Measurements from ENCODE around the gene SNAPC4.

The SNAPC4 gene

DNA sequence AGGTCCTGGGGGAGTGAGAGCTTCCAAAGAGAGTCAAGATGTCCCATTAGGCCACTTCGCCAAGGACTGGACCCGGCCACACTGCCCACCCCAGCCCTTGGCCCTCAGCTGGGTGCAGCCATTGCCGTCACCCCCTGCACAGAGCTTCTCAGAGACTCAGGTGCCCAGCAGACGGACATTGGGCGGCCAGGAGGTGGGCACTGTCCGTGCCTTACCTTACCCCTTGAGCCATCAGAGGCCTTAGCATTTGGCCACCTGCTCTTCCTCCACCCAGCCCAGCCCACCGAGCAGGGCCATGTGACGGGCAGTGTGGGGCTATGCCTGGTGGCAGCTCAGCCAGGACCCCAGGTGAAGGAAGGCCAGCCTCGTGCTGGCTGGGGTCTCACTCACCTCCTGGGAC, 33.1 kb downstream of the SNAPC4 start:
- no peak for ATAC-seq (ENCODE audit: low read depth)
- DNase-seq (ENCODE audit: low spot score): no peak
- Histone ChIP-seq H3K27ac (ENCODE audit: poor library complexity, severe bottlenecking) (no peak overlapping the region), H3K4me1 (ENCODE audit: insufficient read depth, poor library complexity, severe bottlenecking) (no peaks in the 10 kb centered on the region), H3K9me3 (ENCODE audit: severe bottlenecking) (no peaks in the 10 kb centered on the region), H3K36me3 (ENCODE audit: low read depth) (no peaks in the 10 kb centered on the region), H3K4me3 (ENCODE audit: severe bottlenecking) (no peak overlapping the region), H3K27me3 (ENCODE audit: insufficient read depth, poor library complexity, severe bottlenecking) (no peaks in the 10 kb centered on the region)
- TF ChIP-seq, protein P1, sequence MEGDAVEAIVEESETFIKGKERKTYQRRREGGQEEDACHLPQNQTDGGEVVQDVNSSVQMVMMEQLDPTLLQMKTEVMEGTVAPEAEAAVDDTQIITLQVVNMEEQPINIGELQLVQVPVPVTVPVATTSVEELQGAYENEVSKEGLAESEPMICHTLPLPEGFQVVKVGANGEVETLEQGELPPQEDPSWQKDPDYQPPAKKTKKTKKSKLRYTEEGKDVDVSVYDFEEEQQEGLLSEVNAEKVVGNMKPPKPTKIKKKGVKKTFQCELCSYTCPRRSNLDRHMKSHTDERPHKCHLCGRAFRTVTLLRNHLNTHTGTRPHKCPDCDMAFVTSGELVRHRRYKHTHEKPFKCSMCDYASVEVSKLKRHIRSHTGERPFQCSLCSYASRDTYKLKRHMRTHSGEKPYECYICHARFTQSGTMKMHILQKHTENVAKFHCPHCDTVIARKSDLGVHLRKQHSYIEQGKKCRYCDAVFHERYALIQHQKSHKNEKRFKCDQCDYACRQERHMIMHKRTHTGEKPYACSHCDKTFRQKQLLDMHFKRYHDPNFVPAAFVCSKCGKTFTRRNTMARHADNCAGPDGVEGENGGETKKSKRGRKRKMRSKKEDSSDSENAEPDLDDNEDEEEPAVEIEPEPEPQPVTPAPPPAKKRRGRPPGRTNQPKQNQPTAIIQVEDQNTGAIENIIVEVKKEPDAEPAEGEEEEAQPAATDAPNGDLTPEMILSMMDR (IDR thresholded peaks at IDR 0.05; ENCODE audit: poor library complexity, severe bottlenecking): no peak

DNA sequence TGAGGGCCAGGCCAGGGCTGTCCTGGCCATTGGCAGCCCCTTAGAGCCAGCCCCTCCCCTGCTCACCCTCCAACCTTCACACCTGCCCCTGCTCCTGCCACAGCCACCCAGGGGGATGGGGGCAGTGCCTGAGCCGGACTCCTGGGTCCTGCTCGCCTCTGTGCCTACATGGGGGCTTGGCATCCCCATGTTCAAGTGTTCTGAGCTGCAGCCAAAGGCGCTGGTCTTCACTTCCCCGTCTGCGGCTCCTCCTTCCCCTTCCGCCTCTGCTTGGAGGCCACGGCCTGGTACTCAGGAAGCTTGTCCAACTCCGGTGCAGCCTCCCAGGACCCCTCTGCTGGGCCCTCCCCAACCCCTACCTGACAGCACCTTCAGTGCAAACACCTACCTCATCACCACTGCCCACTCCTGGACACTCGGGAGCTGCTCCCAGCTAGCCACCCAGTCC, 34.2 kb downstream of the SNAPC4 start:
- ATAC-seq (ENCODE audit: low read depth): no peak
- no peaks in the 10 kb centered on the region for H3K27me3 ChIP-seq (ENCODE audit: insufficient read depth, poor library complexity, severe bottlenecking)
- no peak overlapping the region for H3K27ac ChIP-seq (ENCODE audit: poor library complexity, severe bottlenecking)
- no peak overlapping the region for H3K4me3 ChIP-seq (ENCODE audit: severe bottlenecking)
- TF ChIP-seq, protein P1 (IDR thresholded peaks at IDR 0.05; ENCODE audit: poor library complexity, severe bottlenecking): no peak
- no peaks in the 10 kb centered on the region for H3K9me3 ChIP-seq (ENCODE audit: severe bottlenecking)
- DNase-seq (ENCODE audit: low spot score): no peak
- no peaks in the 10 kb centered on the region for H3K36me3 ChIP-seq (ENCODE audit: low read depth)
- no peaks in the 10 kb centered on the region for H3K4me1 ChIP-seq (ENCODE audit: insufficient read depth, poor library complexity, severe bottlenecking)

DNA sequence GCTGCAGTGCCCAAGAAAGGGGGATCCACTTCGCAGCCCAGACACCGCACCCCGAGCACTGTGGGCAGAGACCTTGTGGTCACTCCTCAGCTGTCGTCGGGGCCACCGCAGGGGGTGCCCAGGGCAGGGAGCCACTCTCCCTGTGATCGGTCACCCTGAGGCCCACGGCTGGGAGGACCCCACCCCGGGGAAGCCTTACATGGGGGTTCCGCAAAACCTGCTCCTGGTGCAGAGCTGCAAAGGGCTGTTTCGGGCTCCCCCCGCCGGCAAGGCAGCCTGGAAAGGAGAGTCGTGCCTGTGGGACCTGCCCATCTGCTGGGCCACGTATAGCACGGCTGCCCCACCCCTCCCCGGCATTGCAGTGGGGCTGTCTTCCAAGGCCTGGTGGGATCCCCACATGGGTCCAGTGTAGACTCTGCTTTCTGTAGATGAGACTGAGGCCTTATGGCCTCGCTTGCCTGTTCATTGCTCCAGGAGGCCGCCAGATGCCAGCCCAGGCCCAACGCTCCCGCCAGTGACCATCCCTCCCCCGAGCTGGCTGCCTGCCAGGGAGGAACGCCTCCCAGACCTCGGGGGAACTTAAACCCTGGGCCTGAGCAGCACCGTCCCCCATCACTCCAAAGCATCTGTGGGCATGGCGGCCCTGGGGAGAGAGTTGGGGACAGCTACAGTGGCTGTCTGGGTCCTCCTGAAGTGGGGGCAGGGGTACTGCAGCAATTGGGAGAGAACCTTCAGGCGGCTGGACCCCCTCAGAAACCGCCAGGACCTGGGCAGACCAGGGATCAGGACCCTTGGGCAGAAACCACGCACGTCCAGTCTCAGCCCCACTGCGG, 34.8 kb downstream of the SNAPC4 start:
- no peaks in the 10 kb centered on the region for H3K9me3 ChIP-seq (ENCODE audit: severe bottlenecking)
- H3K27me3 ChIP-seq (ENCODE audit: insufficient read depth, poor library complexity, severe bottlenecking): no peaks in the 10 kb centered on the region
- no peaks in the 10 kb centered on the region for H3K4me1 ChIP-seq (ENCODE audit: insufficient read depth, poor library complexity, severe bottlenecking)
- ATAC-seq (ENCODE audit: low read depth) (no peak), DNase-seq (ENCODE audit: low spot score) (no peak)
- H3K4me3 ChIP-seq (ENCODE audit: severe bottlenecking): no peak overlapping the region
- TF ChIP-seq, protein P1 (IDR thresholded peaks at IDR 0.05; ENCODE audit: poor library complexity, severe bottlenecking): no peak
- H3K27ac ChIP-seq (ENCODE audit: poor library complexity, severe bottlenecking): no peak overlapping the region
- no peaks in the 10 kb centered on the region for H3K36me3 ChIP-seq (ENCODE audit: low read depth)

DNA sequence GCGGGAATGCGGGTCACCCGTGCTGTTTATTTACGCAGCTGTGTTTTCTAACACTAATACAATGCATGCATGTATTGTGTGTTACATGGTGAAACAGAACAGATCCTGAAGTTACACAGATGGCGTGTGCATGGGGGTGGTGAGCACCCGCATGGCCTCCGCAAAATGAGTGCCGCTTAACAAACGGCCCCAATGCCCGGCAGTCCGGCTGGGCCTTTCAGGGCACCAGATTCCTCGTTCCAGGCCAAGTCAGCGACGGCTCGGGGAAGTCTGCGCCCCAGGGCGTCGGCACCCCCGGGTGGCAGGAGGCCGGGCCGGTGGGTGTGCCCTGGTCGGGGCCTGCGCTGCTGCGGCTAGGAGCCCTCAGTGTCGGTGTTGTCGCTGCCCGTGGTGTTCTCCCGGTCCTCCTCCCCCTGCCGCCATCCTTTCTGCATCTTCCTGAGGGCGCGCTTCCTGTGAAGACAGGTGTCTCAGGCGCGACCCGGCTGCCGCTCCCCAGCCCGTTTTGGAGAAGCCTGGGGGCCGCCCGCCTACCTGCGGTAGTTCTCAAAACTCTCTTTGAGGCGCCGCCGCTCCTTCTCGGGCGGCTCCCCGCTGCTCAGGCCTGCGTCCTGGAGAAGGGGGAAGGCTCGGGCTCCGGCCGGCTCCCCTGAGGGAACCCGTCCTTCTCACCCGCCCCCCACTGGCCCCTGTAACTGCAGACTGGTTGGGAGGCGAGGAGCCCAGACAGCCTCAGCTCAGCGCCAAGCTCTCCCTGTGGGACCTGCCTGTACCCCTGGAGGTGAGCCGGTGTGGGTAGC, 35.8 kb downstream of the SNAPC4 start:
- TF ChIP-seq, protein P1 (IDR thresholded peaks at IDR 0.05; ENCODE audit: poor library complexity, severe bottlenecking): peak; percentile 84
- peak overlapping the region; percentile 72 for H3K27ac ChIP-seq (ENCODE audit: poor library complexity, severe bottlenecking)
- no peaks in the 10 kb centered on the region for H3K27me3 ChIP-seq (ENCODE audit: insufficient read depth, poor library complexity, severe bottlenecking)
- ATAC-seq (ENCODE audit: low read depth): no peak
- no peaks in the 10 kb centered on the region for H3K36me3 ChIP-seq (ENCODE audit: low read depth)
- no peak for DNase-seq (ENCODE audit: low spot score)
- H3K4me3 ChIP-seq (ENCODE audit: severe bottlenecking): peak overlapping the region; percentile 99
- no peaks in the 10 kb centered on the region for H3K9me3 ChIP-seq (ENCODE audit: severe bottlenecking)
- H3K4me1 ChIP-seq (ENCODE audit: insufficient read depth, poor library complexity, severe bottlenecking): no peaks in the 10 kb centered on the region

Measured in RWPE2 (cell line).